K562 (cell line): ENCODE measurements around the gene PIH1D1. TPM values are rescaled to one million over a fixed set of nuclear protein-coding genes. Genes with fewer than 3 reads are reported as not detected.

Source experiments
- GATAD2A ChIP-seq: fragments of 450-650 bp; IDR thresholded peaks from 2 replicates; pipeline ENCODE4 v1.6.1; 2017
- GTF2B ChIP-seq: IDR thresholded peaks from 2 replicates; pipeline ENCODE4 v1.6.1; 2011; ENCODE audit not compliant: insufficient read length; ENCODE audit errors: extremely low read depth
- MYC ChIP-seq, 2 experiments: fragments of 250-450 bp in 1 of 2; sonication (Bioruptor Pico) in 1 of 2; IDR thresholded peaks; 2 replicates each; pipeline versions ENCODE4 v1.5.1 to v1.6.1; 2012 to 2021; ENCODE audit warnings: low read depth in 2 of 2, borderline replicate concordance in 1 of 2, improper control_type of control experiment in 1 of 2, low read length in 1 of 2, mild to moderate bottlenecking in 1 of 2, moderate library complexity in 1 of 2
- RERE ChIP-seq: sonication (generic); formaldehyde crosslinking; IDR thresholded peaks from 2 replicates; pipeline ENCODE4 v1.8.0; 2023; ENCODE audit warnings: missing genetic modification reagents, mild to moderate bottlenecking, borderline replicate concordance
- ZNF197 ChIP-seq: fragments of 200-800 bp; sonication (Bioruptor generic); IDR thresholded peaks from 2 replicates; pipeline ENCODE4 v1.6.1; 2016; ENCODE audit warnings: low read depth, missing genetic modification characterization, missing compliant biosample characterization
- ZNF407 ChIP-seq: fragments of 450-650 bp; IDR thresholded peaks from 2 replicates; pipeline ENCODE4 v1.6.1; 2016; ENCODE audit warnings: low read depth
- ZNF589 ChIP-seq: fragments of 200-800 bp; sonication (Bioruptor generic); IDR thresholded peaks from 2 replicates; pipeline ENCODE4 v1.6.1; 2016; ENCODE audit warnings: low read depth, missing genetic modification characterization, missing compliant biosample characterization
- polyA plus RNA-seq, 8 experiments: library from polyadenylated mRNA; depleted of rRNA in 4 of 8; stranded (reverse) in 5 of 8; unstranded in 3 of 8; fragments of >200 nt; fragmentation: Nextera tagmentation in 2 of 8; fragmentation: Illumina TruSeq in 1 of 8; extraction: Ambion mirVana in 2 of 8; extraction: Trizol in 1 of 8; gene quantifications; 2 replicates each; pipeline versions ENCODE4 v1.2.1 to v1.2.3, GENCODE V29; 2011 to 2014; ENCODE audit warnings: inconsistent platforms in 1 of 8, missing spikeins in 1 of 8
- total RNA-seq, 7 experiments: library from RNA; depleted of rRNA in 6 of 7; stranded (reverse); fragments of >200 nt in 6 of 7; fragmentation: Illumina TruSeq in 2 of 7; extraction: Trizol in 2 of 7; gene quantifications; 2 replicates each; pipeline versions ENCODE4 v1.2.1 to v1.2.3, GENCODE V29; 2011 to 2021; ENCODE audit warnings: low replicate concordance in 1 of 7

Gene PIH1D1
- total and polyA plus RNA-seq, 9 of the 15 experiments (the other 6 are each of a cell fraction or from before 2014, with no cell fraction given) = 26.5 to 224 (median 137) TPM

GRCh38 chr19:49487277-49488045 lies 35.8 kb upstream of the PIH1D1 start, which contains the start of gene RPL13A (continued):
- TF ChIP-seq ZNF407 (no peak), ZNF197 (0 out of 2 replicates have a peak, but pooled peaks have one; percentile 74), MYC (IDR thresholded peaks at IDR 0.05; ENCODE audit: low read depth, low read length) (peak; percentile 93), MYC (CRISPR knock-in tag; IDR thresholded peaks at IDR 0.05; ENCODE audit: borderline replicate concordance, low read depth) (peak; percentile 83; the same call in 1 of the 2 replicates), GTF2B (peak; percentile 60), RERE (CRISPR knock-in tag) (no peak), ZNF589 (CRISPR knock-in tag) (peak; percentile 83; the same call in 1 of the 2 replicates), GATAD2A (no peak)
